Activated CD8-positive, alpha-beta T cell treated with anti-CD3 and anti-CD28 coated beads, Interleukin-2, amount 10 ng/mL, durations not matched to agents 7 days and 5 days (primary cell): Measurements from ENCODE around the gene KIF5A. TPM values are rescaled to one million over a fixed set of nuclear protein-coding genes. Genes with fewer than 3 reads are reported as not detected.

ENCODE experiments used
- ATAC-seq: fragments of 150-1000 bp; cut with Tn5 transposase; one replicate; pipeline ENCODE4 v1.10.0; 2021; ENCODE audit warnings: moderate library complexity
- CTCF ChIA-PET: fragments of 350-600 bp; sonication (Branson Sonifier 250); formaldehyde crosslinking; loops from one replicate; lab custom pipeline; 2021; ENCODE audit warnings: antibody characterized with exemption; lab: Charles Lee
- POLR2A ChIA-PET: fragments of 350-600 bp; sonication (Branson Sonifier 250); formaldehyde crosslinking; loops from one replicate; lab custom pipeline; 2021; ENCODE audit warnings: antibody characterized with exemption; lab: Charles Lee
- DNase-seq: peaks from one replicate; pipeline ENCODE4 v3.0.0-alpha.2; 2020
- H3K27ac Mint-ChIP-seq: one replicate; pipeline ENCODE4 v1.8.0; 2021; ENCODE audit warnings: mild to moderate bottlenecking, mixed read lengths
- H3K27me3 Mint-ChIP-seq: one replicate; pipeline ENCODE4 v1.8.0; 2021; ENCODE audit warnings: low read depth, mixed read lengths
- H3K36me3 Mint-ChIP-seq: one replicate; pipeline ENCODE4 v1.8.0; 2021; ENCODE audit warnings: low read depth, mixed read lengths
- H3K4me1 Mint-ChIP-seq: one replicate; pipeline ENCODE4 v1.8.0; 2021; ENCODE audit warnings: low read depth, mixed read lengths
- H3K4me3 Mint-ChIP-seq: one replicate; pipeline ENCODE4 v1.8.0; 2021; ENCODE audit warnings: mild to moderate bottlenecking, mixed read lengths
- H3K9me3 Mint-ChIP-seq: one replicate; pipeline ENCODE4 v1.8.0; 2022; ENCODE audit warnings: mixed read lengths; ENCODE audit not compliant: insufficient read depth
- total RNA-seq, 2 experiments: library from RNA; stranded (reverse); gene quantifications; one replicate each; pipeline ENCODE4 v1.2.3, GENCODE V29; 2021

KIF5A gene
- total RNA-seq, 2 experiments from 2014 or later = 0.99 to 1.4 TPM

- Mint-ChIP-seq H3K27me3 (no peaks in the 10 kb centered on the region), H3K4me3 (no peak overlapping the region), H3K4me1 (peaks cover 2% of the 10 kb centered on the region), H3K36me3 (peaks cover 58% of the 10 kb centered on the region), H3K9me3 (no peaks in the 10 kb centered on the region), H3K27ac (no peak overlapping the region)
- ChIA-PET POLR2A (interaction anchor here (6.6 kb wide), 1 partner anchor 12 kb away, joined by 29 read pairs; no protein-coding TSS in a partner anchor), CTCF (interaction anchor here (3.8 kb wide), 2 partner anchors 10 to 77 kb away, joined by 12 to 16 read pairs; partner anchors contain the start of genes DCTN2 and GLI1)
- DNase-seq (no peak), ATAC-seq (no peak)
Observed at GRCh38 chr12:57536597-57536942, 13.3 kb upstream of the KIF5A start.

GRCh38 chr12:57539134-57539768 is 10.6 kb upstream of the KIF5A start:
- no peaks in the 10 kb centered on the region for H3K27me3 Mint-ChIP-seq
- no peaks in the 10 kb centered on the region for H3K9me3 Mint-ChIP-seq

DNA sequence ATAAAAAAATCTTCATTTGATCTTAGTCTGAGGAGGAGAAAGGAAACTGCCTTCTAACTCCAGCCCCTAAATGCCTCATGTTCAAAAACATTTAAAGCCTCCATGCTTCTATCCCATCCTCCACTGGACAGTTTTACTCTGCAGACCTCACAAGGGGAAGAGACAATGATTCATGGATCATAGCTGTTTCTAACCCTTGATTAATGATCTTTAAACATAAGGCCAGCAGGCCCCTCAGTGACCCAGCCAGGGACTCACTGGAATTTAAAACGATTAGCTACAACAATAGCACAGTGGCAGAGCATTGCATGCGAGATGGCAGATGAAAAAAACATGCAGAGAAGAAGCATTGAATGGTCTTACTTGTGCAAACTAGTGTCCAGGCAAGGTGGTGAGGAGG is 8.8 kb upstream of the KIF5A start:
- peaks cover 41% of the 10 kb centered on the region for H3K36me3 Mint-ChIP-seq
- H3K4me3 Mint-ChIP-seq = no peak overlapping the region
- no peak for ATAC-seq
- H3K9me3 Mint-ChIP-seq = no peaks in the 10 kb centered on the region
- DNase-seq = no peak
- no peaks in the 10 kb centered on the region for H3K27me3 Mint-ChIP-seq
- CTCF ChIA-PET = interaction anchor here (1.2 kb wide), 1 partner anchor 83 kb away, joined by 5 read pairs; no protein-coding TSS in a partner anchor
- POLR2A ChIA-PET = interaction anchor here (1.2 kb wide), 1 partner anchor 16 kb away, joined by 4 read pairs; no protein-coding TSS in a partner anchor
- no peak overlapping the region for H3K27ac Mint-ChIP-seq
- peaks cover 28% of the 10 kb centered on the region for H3K4me1 Mint-ChIP-seq

More at GRCh38 chr12:57539134-57539768, 10.6 kb upstream of the KIF5A start:
- Mint-ChIP-seq H3K4me1 (peaks cover 13% of the 10 kb centered on the region), H3K4me3 (no peak overlapping the region), H3K36me3 (peaks cover 39% of the 10 kb centered on the region), H3K27ac (peak overlapping the region; percentile 22)
- DNase-seq (no peak), ATAC-seq (no peak)
- ChIA-PET POLR2A (interaction anchor here (1.2 kb wide), 1 partner anchor 14 kb away, joined by 4 read pairs; no protein-coding TSS in a partner anchor), CTCF (interaction anchor here (0.8 to 3.8 kb wide), 6 partner anchors 7 to 87 kb away, joined by 3 to 16 read pairs (median 4); partner anchors contain the start of genes DCTN2 and GLI1)

DNA sequence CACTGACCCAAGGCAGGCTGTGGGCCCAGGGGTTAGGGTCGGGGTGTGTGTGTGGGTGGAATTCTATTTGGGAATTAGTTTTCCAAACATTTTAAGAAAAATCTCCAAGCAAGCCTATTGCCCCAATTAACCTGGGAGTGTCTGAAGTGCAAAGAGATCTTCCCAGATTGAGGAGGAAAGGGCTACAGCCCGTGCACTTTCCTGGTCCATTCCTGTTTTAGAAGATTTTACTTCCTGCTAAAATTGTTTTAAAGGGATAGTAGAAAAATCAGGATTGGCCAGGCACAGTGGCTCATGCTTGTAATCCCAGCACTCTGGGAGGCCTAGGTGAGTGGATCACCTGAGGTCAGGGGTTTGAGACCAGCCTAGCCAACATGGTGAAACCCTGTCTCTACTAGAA is 8.1 kb upstream of the KIF5A start:
- Mint-ChIP-seq H3K4me3 (no peak overlapping the region), H3K27me3 (no peaks in the 10 kb centered on the region), H3K9me3 (no peaks in the 10 kb centered on the region), H3K27ac (no peak overlapping the region), H3K36me3 (peaks cover 42% of the 10 kb centered on the region), H3K4me1 (peaks cover 31% of the 10 kb centered on the region)
- ChIA-PET CTCF (no interaction called here), POLR2A (interaction anchor here (1.2 kb wide), 1 partner anchor 17 kb away, joined by 4 read pairs; no protein-coding TSS in a partner anchor)
- ATAC-seq (no peak), DNase-seq (no peak)

DNA sequence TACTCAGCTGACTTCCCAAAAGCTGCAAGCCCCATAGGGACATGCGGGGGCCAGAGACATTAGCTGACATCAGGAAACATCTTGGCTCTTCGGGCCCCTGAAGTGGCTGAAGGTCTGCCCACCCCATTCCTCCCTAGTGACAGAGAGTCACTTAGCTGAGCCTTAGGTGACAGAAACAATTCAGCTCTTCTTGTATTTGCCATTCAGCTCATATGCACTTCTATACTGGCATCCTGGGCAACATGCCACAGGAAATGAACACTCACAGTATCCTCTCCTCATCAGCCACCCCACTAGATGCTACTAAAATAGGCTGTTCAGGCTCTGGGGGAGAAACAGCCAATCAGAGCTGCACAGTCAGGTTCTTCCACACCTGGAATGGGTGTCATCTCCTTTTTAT is 6.3 kb upstream of the KIF5A start:
- ChIA-PET POLR2A (interaction anchor here (1.0 to 1.8 kb wide), 2 partner anchors 9 to 20 kb away, joined by 3 to 5 read pairs; no protein-coding TSS in a partner anchor), CTCF (interaction anchor here (1.1 to 1.2 kb wide), 2 partner anchors 19 to 40 kb away, joined by 4 read pairs; no protein-coding TSS in a partner anchor)
- DNase-seq (no peak), ATAC-seq (no peak)
- no peak overlapping the region for H3K4me3 Mint-ChIP-seq
- H3K4me1 Mint-ChIP-seq = peaks cover 36% of the 10 kb centered on the region
- peak overlapping the region; percentile 18 for H3K27ac Mint-ChIP-seq
- H3K9me3 Mint-ChIP-seq = no peaks in the 10 kb centered on the region
- peaks cover 2% of the 10 kb centered on the region for H3K27me3 Mint-ChIP-seq
- H3K36me3 Mint-ChIP-seq = peaks cover 32% of the 10 kb centered on the region

- H3K36me3 Mint-ChIP-seq = peaks cover 16% of the 10 kb centered on the region
- no peaks in the 10 kb centered on the region for H3K9me3 Mint-ChIP-seq
- ChIA-PET CTCF (interaction anchor here (1.4 to 2.5 kb wide), 5 partner anchors 9 to 87 kb away, joined by 4 to 16 read pairs (median 7); no protein-coding TSS in a partner anchor), POLR2A (interaction anchor here (1.2 to 1.8 kb wide), 2 partner anchors 8 to 26 kb away, joined by 3 to 11 read pairs; partner anchors contain the start of gene DDIT3)
- no peak for DNase-seq
- peak overlapping the region; percentile 97 for H3K27ac Mint-ChIP-seq
- H3K4me3 Mint-ChIP-seq = peak overlapping the region; percentile 100
- peaks cover 9% of the 10 kb centered on the region for H3K27me3 Mint-ChIP-seq
- H3K4me1 Mint-ChIP-seq = peaks cover 52% of the 10 kb centered on the region
- ATAC-seq = no peak
Observed at GRCh38 chr12:57545809-57546437, 3.9 kb upstream of the KIF5A start.

GRCh38 chr12:57546438-57547287 is 3.2 kb upstream of the KIF5A start, which contains the start of gene DCTN2:
TSS of gene DCTN2 (minus strand) at chr12:57547192. CDS start at chr12:57547063, 129 bp downstream.
- Mint-ChIP-seq H3K4me3 (peak within 1 kb of the TSS; percentile 100), H3K27me3 (peaks cover 9% of the 10 kb centered on the region), H3K27ac (peak within 1 kb of the TSS; percentile 97), H3K9me3 (no peaks in the 10 kb centered on the region), H3K36me3 (peaks cover 13% of the 10 kb centered on the region), H3K4me1 (peaks cover 53% of the 10 kb centered on the region)
- ATAC-seq (peak; percentile 98), DNase-seq (peak; percentile 98)
- CTCF ChIA-PET = interaction anchor here (0.7 to 2.5 kb wide), 8 partner anchors 9 to 333 kb away, joined by 3 to 16 read pairs (median 5); no protein-coding TSS in a partner anchor
- POLR2A ChIA-PET = interaction anchor here (0.6 to 1.8 kb wide), 6 partner anchors 9 to 29 kb away, joined by 3 to 11 read pairs (median 3); partner anchors contain the start of gene DDIT3

DNA sequence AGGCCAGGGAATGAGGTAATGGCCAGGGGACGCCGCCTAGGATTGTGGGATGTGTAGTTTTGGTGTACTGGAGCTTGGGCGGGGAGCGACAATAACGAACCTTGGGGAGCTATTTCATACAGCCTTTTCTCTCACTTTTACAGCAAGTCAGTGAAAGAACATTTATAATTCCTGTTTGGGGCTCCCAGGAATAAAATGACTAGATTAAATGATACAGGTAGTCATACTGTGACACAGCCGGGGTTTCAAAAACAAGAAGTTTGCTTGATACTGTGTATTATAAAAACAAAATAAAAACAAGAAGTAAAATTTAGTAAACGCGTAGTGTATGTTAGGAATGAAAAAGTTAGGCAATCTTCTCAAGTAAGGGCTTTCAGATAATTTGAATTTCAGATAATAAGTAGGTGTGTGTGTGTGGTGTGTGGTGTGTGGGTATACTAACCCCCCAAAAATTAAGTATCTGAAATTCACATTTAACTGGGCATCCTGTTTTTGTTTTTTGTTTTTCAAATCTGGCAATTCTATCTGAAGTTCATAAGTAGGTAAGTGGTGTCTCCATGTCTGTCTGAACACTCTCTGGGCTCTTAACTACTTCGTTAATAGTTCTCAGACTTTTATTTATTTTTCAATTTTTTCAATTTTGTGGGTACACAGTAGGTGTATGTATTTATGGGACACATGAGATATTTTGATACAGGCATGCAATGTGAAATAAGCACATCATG is 2.4 kb upstream of the KIF5A start:
- ChIA-PET CTCF (interaction anchor here (0.7 to 2.5 kb wide), 7 partner anchors 10 to 334 kb away, joined by 3 to 16 read pairs (median 4); no protein-coding TSS in a partner anchor), POLR2A (interaction anchor here (0.7 to 1.8 kb wide), 4 partner anchors 16 to 30 kb away, joined by 3 to 11 read pairs (median 3); partner anchors contain the start of gene DDIT3)
- Mint-ChIP-seq H3K4me1 (peaks cover 53% of the 10 kb centered on the region), H3K4me3 (peak overlapping the region; percentile 100), H3K27ac (peak overlapping the region; percentile 97), H3K27me3 (peaks cover 9% of the 10 kb centered on the region), H3K36me3 (peaks cover 10% of the 10 kb centered on the region), H3K9me3 (no peaks in the 10 kb centered on the region)
- DNase-seq (no peak), ATAC-seq (no peak)

DNA sequence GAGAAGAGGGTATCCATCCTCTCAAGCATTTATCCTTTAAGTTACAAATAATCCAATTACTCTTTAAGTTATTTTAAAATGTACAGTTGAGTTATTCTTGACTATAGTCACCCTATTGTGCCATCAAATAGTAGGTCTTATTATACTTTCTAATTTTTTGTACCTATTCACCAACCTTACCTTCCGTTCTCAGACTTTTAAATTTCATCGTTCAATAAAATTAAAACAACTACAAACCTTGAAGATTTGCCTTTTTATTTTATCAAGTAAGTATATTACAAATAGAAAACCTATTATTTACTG is 1.9 kb upstream of the KIF5A start:
- Mint-ChIP-seq H3K27ac (no peak overlapping the region), H3K36me3 (peaks cover 10% of the 10 kb centered on the region), H3K4me3 (no peak overlapping the region), H3K4me1 (peaks cover 51% of the 10 kb centered on the region), H3K27me3 (peaks cover 9% of the 10 kb centered on the region), H3K9me3 (no peaks in the 10 kb centered on the region)
- CTCF ChIA-PET = no interaction called here
- no peak for DNase-seq
- ATAC-seq = no peak
- POLR2A ChIA-PET = no interaction called here

DNA sequence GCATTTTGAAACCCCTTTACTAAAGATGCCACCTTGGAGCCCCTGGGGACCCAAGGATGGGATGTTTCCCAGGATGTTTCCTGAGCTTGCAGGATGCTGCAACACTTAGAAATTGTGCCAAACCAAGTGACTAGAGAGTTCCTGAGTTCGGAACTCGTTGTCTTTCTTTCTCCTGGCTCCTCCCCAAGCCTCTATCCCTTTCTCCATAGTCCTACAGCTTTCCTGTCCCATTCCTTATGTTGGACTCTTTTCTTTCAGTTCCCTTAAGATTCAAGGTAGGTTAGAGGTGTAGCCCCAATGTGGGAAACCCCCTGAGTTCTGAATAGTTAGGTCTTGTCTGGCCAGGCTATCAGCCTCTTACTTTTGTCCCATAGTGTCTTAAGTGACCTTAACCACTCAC is 1.4 kb upstream of the KIF5A start:
- ChIA-PET CTCF (interaction anchor here (1.2 kb wide), 1 partner anchor 90 kb away, joined by 3 read pairs; the partner anchor contains the start of gene GLI1), POLR2A (no interaction called here)
- DNase-seq = no peak
- Mint-ChIP-seq H3K4me3 (no peak overlapping the region), H3K27ac (no peak overlapping the region), H3K36me3 (peaks cover 10% of the 10 kb centered on the region), H3K4me1 (peaks cover 49% of the 10 kb centered on the region), H3K27me3 (peaks cover 13% of the 10 kb centered on the region), H3K9me3 (no peaks in the 10 kb centered on the region)
- no peak for ATAC-seq
